K562 (cell line): Measurements from ENCODE around the gene TECPR1.

Experiments
- GABPA ChIP-seq: fragments of 200-800 bp; sonication (Bioruptor generic); conservative IDR thresholded peaks from 2 replicates; pipeline ENCODE4 v1.6.1; 2016; ENCODE audit warnings: low read depth, missing genetic modification characterization, missing compliant biosample characterization
- HIVEP1 ChIP-seq: fragments of 250-450 bp; sonication (Bioruptor Pico); IDR thresholded peaks from 2 replicates; pipeline ENCODE4 v1.4.0; 2020; ENCODE audit warnings: mild to moderate bottlenecking
- NRF1 ChIP-seq, 2 experiments: fragments of 450-650 bp; IDR thresholded peaks in 1 of 2; conservative IDR thresholded peaks in 1 of 2; 2 replicates each; pipeline ENCODE4 v1.6.1; 2014; ENCODE audit warnings: mild to moderate bottlenecking in 2 of 2
- RFX1 ChIP-seq: fragments of 450-650 bp; IDR thresholded peaks from 2 replicates; pipeline ENCODE4 v1.6.1; 2016; ENCODE audit warnings: mild to moderate bottlenecking, moderate library complexity
- SIRT6 ChIP-seq: IDR thresholded peaks from one replicate; pipeline ENCODE4 v1.6.1; 2012; ENCODE audit warnings: low read depth, mild to moderate bottlenecking, control low read depth, inconsistent platforms, low read length, moderate library complexity
- SP1 ChIP-seq: sonication (generic); formaldehyde crosslinking; IDR thresholded peaks from 2 replicates; pipeline ENCODE4 v1.8.1; 2022; ENCODE audit warnings: mild to moderate bottlenecking, missing genetic modification reagents
- TF ChIP-seq, protein P1 (sequence below), 3 experiments: IDR thresholded peaks in 2 of 3; conservative IDR thresholded peaks in 1 of 3; 2 replicates each; pipeline ENCODE4 v1.5.1; 2011 to 2012; ENCODE audit warnings: low read length in 3 of 3, mild to moderate bottlenecking in 3 of 3, control low read depth in 2 of 3, improper control_type of control experiment in 1 of 3, inconsistent platforms in 1 of 3, low read depth in 1 of 3, mixed read lengths in 1 of 3, moderate library complexity in 1 of 3; ENCODE audit not compliant: insufficient read depth in 2 of 3
- TF ChIP-seq, protein P2 (sequence below): fragments of 150-350 bp; IDR thresholded peaks from 2 replicates; pipeline ENCODE4 v1.6.1; 2014; ENCODE audit warnings: low read depth, mild to moderate bottlenecking, low read length, borderline replicate concordance

DNA sequence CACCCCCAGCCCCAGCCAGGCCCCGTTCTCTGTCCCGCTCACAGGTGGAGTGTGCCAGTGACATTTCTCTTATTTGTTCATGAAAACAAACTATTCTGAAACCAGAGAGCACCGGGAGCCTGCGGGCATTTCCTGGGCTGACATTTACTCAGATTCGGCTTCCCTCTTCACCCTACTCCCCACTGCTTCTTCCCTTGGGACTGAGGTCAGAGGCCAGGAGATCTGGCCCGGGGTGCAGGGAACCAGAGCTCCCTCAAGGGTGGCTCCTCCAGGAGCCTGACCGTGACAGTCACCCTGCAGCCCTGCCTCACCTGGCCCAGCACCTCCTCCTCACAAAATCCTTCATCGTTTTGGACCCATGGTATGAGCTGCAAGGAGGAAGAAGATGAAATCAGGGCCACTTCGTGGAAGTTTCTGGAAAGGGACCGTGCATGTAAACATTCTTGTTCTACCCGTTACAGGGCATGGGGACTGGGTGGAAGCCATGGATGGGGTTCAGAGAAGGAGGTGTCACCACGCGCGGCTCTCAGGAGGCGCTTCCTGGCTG, 28.6 kb downstream of the TECPR1 start:
- no peak for TF ChIP-seq SP1 (CRISPR knock-in tag)
- TF ChIP-seq, protein P1, sequence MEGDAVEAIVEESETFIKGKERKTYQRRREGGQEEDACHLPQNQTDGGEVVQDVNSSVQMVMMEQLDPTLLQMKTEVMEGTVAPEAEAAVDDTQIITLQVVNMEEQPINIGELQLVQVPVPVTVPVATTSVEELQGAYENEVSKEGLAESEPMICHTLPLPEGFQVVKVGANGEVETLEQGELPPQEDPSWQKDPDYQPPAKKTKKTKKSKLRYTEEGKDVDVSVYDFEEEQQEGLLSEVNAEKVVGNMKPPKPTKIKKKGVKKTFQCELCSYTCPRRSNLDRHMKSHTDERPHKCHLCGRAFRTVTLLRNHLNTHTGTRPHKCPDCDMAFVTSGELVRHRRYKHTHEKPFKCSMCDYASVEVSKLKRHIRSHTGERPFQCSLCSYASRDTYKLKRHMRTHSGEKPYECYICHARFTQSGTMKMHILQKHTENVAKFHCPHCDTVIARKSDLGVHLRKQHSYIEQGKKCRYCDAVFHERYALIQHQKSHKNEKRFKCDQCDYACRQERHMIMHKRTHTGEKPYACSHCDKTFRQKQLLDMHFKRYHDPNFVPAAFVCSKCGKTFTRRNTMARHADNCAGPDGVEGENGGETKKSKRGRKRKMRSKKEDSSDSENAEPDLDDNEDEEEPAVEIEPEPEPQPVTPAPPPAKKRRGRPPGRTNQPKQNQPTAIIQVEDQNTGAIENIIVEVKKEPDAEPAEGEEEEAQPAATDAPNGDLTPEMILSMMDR (IDR thresholded peaks at IDR 0.05 in 2 of 3, conservative IDR thresholded peaks at IDR 0.05 in 1 of 3; ENCODE audit: insufficient read depth in 2 of 3, low read depth in 1 of 3, low read length in 3 of 3) = no peak
- TF ChIP-seq NRF1 (conservative IDR thresholded peaks at IDR 0.05 in 1 of 2, IDR thresholded peaks at IDR 0.05 in 1 of 2) = no peak
- TF ChIP-seq, protein P2, sequence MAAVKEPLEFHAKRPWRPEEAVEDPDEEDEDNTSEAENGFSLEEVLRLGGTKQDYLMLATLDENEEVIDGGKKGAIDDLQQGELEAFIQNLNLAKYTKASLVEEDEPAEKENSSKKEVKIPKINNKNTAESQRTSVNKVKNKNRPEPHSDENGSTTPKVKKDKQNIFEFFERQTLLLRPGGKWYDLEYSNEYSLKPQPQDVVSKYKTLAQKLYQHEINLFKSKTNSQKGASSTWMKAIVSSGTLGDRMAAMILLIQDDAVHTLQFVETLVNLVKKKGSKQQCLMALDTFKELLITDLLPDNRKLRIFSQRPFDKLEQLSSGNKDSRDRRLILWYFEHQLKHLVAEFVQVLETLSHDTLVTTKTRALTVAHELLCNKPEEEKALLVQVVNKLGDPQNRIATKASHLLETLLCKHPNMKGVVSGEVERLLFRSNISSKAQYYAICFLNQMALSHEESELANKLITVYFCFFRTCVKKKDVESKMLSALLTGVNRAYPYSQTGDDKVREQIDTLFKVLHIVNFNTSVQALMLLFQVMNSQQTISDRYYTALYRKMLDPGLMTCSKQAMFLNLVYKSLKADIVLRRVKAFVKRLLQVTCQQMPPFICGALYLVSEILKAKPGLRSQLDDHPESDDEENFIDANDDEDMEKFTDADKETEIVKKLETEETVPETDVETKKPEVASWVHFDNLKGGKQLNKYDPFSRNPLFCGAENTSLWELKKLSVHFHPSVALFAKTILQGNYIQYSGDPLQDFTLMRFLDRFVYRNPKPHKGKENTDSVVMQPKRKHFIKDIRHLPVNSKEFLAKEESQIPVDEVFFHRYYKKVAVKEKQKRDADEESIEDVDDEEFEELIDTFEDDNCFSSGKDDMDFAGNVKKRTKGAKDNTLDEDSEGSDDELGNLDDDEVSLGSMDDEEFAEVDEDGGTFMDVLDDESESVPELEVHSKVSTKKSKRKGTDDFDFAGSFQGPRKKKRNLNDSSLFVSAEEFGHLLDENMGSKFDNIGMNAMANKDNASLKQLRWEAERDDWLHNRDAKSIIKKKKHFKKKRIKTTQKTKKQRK = no peak
- TF ChIP-seq RFX1 = no peak
- TF ChIP-seq GABPA (tag) = no peak
- TF ChIP-seq HIVEP1 (CRISPR knock-in tag) = no peak
- no peak for TF ChIP-seq SIRT6
